Glomerular visceral epithelial cell (primary cell): ENCODE data around the gene RXFP1.
A peak's percentile ranks its signal among the peaks of the same experiment; 100 is the strongest.

Source experiments
- DNase-seq: peaks from one replicate; pipeline ENCODE4 v3.0.0-alpha.2; 2016; ENCODE audit errors: extremely low spot score

RXFP1 gene

DNA sequence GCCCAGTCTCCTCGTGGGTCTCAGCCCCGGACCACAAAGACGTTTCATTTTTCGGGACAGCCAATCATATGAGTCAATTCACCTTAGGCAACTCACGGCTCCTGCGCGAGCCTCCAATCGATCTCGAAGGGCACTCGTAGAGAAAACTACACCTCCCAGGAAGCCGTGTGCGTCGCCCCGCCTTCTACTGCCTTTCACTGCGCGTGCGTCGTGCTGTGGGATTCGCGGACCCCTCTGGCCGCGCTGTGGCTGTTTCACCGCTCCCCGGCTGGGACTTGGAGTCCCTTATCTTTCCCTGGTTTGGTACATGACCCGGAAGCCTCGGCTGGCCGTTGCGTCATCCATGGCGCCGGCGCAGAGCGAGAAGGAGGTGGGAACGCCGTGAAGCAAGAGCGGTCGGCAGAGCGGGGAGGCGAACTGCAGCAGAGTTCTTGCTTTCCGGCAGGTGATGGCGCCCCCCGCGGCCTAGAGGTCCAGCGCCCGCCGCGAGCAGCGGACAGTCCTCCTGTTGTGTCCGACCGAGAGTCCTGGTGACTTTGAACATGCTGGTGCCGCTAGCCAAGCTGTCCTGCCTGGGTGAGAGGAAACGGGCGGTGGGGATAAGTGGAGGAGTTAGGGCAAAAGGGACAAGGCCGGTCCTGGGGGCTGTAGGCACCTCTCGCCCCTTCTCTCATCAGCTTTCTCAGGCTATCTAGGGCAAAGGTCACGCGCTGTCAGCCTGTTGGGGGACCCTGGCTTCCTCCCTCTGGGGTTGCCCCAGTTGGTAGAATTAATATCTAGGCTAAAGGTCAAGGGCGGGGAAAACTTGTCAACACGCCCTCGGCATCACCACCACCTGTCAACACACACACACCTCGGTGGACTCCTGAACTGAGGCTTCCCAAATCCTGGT, 150.5 kb downstream of the RXFP1 start, which contains the start of gene ETFDH:
TSS of gene ETFDH (plus strand) at position 382 of the 892 bp plus-strand sequence. CDS start at position 543, 161 bp downstream.
- DNase-seq, result peak; percentile 100

GRCh38 chr4:158673633-158674032, 152.0 kb downstream of the RXFP1 start:
- no peak for DNase-seq

- DNase-seq, result no peak
Observed at GRCh38 chr4:158676076-158676475, 154.4 kb downstream of the RXFP1 start.

GRCh38 chr4:158678767-158679166, 157.1 kb downstream of the RXFP1 start:
- no peak for DNase-seq

- DNase-seq, result no peak
Observed at GRCh38 chr4:158681629-158682028, 159.9 kb downstream of the RXFP1 start.

DNA sequence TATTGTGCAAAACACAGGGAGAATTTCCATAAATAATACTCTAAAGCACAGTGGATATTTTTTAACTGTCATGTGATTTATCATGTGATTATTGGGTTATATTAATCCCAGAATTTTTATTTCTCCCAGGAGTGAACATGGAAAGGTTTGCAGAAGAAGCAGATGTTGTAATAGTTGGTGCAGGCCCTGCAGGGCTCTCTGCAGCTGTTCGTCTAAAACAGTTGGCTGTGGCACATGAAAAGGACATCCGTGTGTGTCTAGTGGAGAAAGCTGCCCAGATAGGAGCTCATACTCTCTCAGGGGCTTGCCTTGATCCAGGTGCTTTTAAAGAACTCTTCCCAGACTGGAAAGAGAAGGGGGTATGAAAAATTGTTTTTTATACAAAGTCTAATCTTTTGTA, 160.4 kb downstream of the RXFP1 start:
- no peak for DNase-seq

DNA sequence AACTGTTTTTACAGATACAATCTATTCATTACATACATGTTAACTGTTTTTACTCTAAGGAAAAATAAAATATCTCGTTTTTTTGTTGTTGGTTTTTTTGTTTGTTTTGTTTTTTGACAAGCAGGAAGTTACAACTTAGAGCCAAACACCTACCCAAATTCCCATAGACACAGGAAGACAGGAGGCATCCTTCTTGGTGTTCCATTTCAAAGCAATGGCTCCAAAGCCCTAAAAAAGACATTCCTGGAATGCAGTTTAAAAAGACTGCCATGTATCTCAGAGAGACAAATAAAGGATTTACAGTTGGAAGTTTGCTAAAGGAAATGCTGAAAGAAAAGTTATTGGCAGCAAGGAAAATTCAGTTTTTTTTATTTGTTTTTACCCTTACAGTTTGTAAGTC, 167.1 kb downstream of the RXFP1 start:
- DNase-seq, result no peak
